ENCODE results near the gene GSTT2B. TPM values are rescaled to one million over a fixed set of nuclear protein-coding genes. Genes with fewer than 3 reads are reported as not detected.
"Not testable (repeated sequence)": the region's sequence is repeated elsewhere in the genome, so short reads cannot be mapped to it uniquely, and the experiment has no call there.

GSTT2B gene
- total RNA-seq, 1 donor from 2014 or later = 3.7 TPM

GRCh38 chr22:23949764-23950163 lies 11.2 kb downstream of the GSTT2B start:
- not testable (repeated sequence) for DNase-seq (ENCODE audit: low spot score in 2 of 2, unreplicated experiment in 2 of 2); H3K9me3 Mint-ChIP-seq; H3K4me1 Mint-ChIP-seq; H3K27ac Mint-ChIP-seq; H3K27me3 Mint-ChIP-seq (ENCODE audit: low read depth); H3K4me3 Mint-ChIP-seq; H3K36me3 Mint-ChIP-seq

- not testable (repeated sequence) for H3K4me3 Mint-ChIP-seq; H3K27me3 Mint-ChIP-seq (ENCODE audit: low read depth); H3K27ac Mint-ChIP-seq; H3K4me1 Mint-ChIP-seq; H3K9me3 Mint-ChIP-seq; DNase-seq (ENCODE audit: low spot score in 2 of 2, unreplicated experiment in 2 of 2); H3K36me3 Mint-ChIP-seq
These were observed 13.6 kb downstream of the GSTT2B start for GRCh38 chr22:23947391-23947790.

GRCh38 chr22:23940166-23940565 lies 20.8 kb downstream of the GSTT2B start:
- H3K4me3 Mint-ChIP-seq; H3K9me3 Mint-ChIP-seq; H3K36me3 Mint-ChIP-seq; H3K27me3 Mint-ChIP-seq (ENCODE audit: low read depth); H3K27ac Mint-ChIP-seq; DNase-seq (ENCODE audit: low spot score in 2 of 2, unreplicated experiment in 2 of 2); H3K4me1 Mint-ChIP-seq: not testable (repeated sequence)

GRCh38 chr22:23939017-23939357 lies 22.0 kb downstream of the GSTT2B start:
- H3K4me3 Mint-ChIP-seq = no peak overlapping the region
- no peaks in the 10 kb centered on the region for H3K36me3 Mint-ChIP-seq
- H3K27me3 Mint-ChIP-seq (ENCODE audit: low read depth) = no peaks in the 10 kb centered on the region
- no peak overlapping the region for H3K27ac Mint-ChIP-seq
- no peaks in the 10 kb centered on the region for H3K9me3 Mint-ChIP-seq
- no peak for TF ChIP-seq CTCF (IDR thresholded peaks at IDR 0.05; ENCODE audit: unreplicated experiment)
- no peaks in the 10 kb centered on the region for H3K4me1 Mint-ChIP-seq
- no peak for DNase-seq (ENCODE audit: low spot score in 2 of 2, unreplicated experiment in 2 of 2)

GRCh38 chr22:23938328-23939016 lies 22.5 kb downstream of the GSTT2B start:
- Mint-ChIP-seq H3K27ac (no peak overlapping the region), H3K36me3 (no peaks in the 10 kb centered on the region), H3K4me1 (no peaks in the 10 kb centered on the region), H3K4me3 (no peak overlapping the region), H3K9me3 (no peaks in the 10 kb centered on the region), H3K27me3 (ENCODE audit: low read depth) (no peaks in the 10 kb centered on the region)
- no peak for TF ChIP-seq CTCF (IDR thresholded peaks at IDR 0.05; ENCODE audit: unreplicated experiment)
- no peak for DNase-seq (ENCODE audit: low spot score in 2 of 2, unreplicated experiment in 2 of 2)

GRCh38 chr22:23926561-23926960 lies 34.4 kb downstream of the GSTT2B start:
- TF ChIP-seq CTCF (IDR thresholded peaks at IDR 0.05; ENCODE audit: unreplicated experiment) = no peak
- H3K4me1 Mint-ChIP-seq = peaks cover 5% of the 10 kb centered on the region
- peaks cover 12% of the 10 kb centered on the region for H3K9me3 Mint-ChIP-seq
- no peak overlapping the region for H3K4me3 Mint-ChIP-seq
- peaks cover 62% of the 10 kb centered on the region for H3K36me3 Mint-ChIP-seq
- H3K27ac Mint-ChIP-seq = no peak overlapping the region
- DNase-seq (ENCODE audit: low spot score in 2 of 2, unreplicated experiment in 2 of 2) = no peak
- no peaks in the 10 kb centered on the region for H3K27me3 Mint-ChIP-seq (ENCODE audit: low read depth)

- H3K9me3 Mint-ChIP-seq = peaks cover 6% of the 10 kb centered on the region
- no peak overlapping the region for H3K27ac Mint-ChIP-seq
- no peak for TF ChIP-seq CTCF (IDR thresholded peaks at IDR 0.05; ENCODE audit: unreplicated experiment)
- H3K36me3 Mint-ChIP-seq = peaks cover 60% of the 10 kb centered on the region
- no peak overlapping the region for H3K4me3 Mint-ChIP-seq
- no peaks in the 10 kb centered on the region for H3K27me3 Mint-ChIP-seq (ENCODE audit: low read depth)
- DNase-seq (ENCODE audit: low spot score in 2 of 2, unreplicated experiment in 2 of 2) = no peak
- H3K4me1 Mint-ChIP-seq = peaks cover 5% of the 10 kb centered on the region
These were observed 35.9 kb downstream of the GSTT2B start for GRCh38 chr22:23925020-23925606.

Measured in mesothelial cell of epicardium (in vitro differentiated cells).